ENCODE results near the gene CAMSAP1. TPM values are rescaled to one million over a fixed set of nuclear protein-coding genes. Genes with fewer than 3 reads are reported as not detected.
A peak's percentile ranks its signal among the peaks of the same experiment; 100 is the strongest.

Gene CAMSAP1
- total RNA-seq, 1 experiment from 2014 or later = 14.5 TPM

DNA sequence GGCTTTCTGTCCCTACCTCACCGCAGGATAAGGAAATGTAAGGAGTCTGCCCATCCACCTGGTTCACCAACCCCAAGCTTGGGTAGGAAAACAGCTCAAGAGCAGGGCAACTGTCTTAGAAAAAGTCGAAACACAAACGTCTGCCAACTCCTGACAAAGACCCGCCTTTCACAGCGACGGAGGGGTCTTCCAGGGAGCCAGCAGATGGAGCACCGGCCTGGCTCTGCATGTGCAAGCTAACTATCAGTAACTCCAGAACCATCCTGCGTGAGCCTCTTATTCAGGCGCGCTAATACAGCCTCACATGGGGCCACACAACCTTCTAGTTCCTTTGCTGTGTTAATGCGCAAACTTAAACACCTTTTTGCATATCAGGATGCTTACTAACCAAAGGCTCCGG lies 26.9 kb downstream of the CAMSAP1 start:
- no peak overlapping the region for H3K4me3 ChIP-seq
- peaks cover 4% of the 10 kb centered on the region; the same call in 1 of the 2 replicates for H3K36me3 ChIP-seq
- H3K27me3 ChIP-seq = no peaks in the 10 kb centered on the region
- no peak for DNase-seq
- no peaks in the 10 kb centered on the region for H3K9me3 ChIP-seq

- DNase-seq = no peak
- peaks cover 4% of the 10 kb centered on the region; the same call in 1 of the 2 replicates for H3K36me3 ChIP-seq
These were observed 27.7 kb downstream of the CAMSAP1 start for GRCh38 chr9:135879619-135880018.

DNA sequence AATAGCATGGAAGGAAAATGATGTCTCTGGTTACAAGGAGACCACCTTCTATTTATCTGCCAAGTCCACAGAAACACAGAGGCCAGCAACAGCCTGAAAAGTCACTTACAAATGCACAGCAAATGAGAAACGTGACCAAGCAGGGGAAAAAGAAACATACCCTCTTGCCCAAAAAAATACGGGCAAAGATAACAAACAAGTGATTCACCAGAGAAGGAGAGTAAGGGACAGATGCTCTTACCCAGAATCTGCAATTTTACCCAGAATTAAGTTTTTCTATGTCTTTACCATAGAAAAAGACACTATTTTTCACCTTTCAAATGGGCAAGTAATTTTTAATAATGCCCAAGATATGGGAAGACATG lies 28.1 kb downstream of the CAMSAP1 start:
- H3K36me3 ChIP-seq = peaks cover 4% of the 10 kb centered on the region; the same call in 1 of the 2 replicates
- H3K4me3 ChIP-seq = no peak overlapping the region
- no peaks in the 10 kb centered on the region for H3K9me3 ChIP-seq
- no peak for DNase-seq
- H3K27me3 ChIP-seq = no peaks in the 10 kb centered on the region

More at GRCh38 chr9:135879619-135880018, 27.7 kb downstream of the CAMSAP1 start:
- no peak overlapping the region for H3K4me3 ChIP-seq
- H3K9me3 ChIP-seq = no peaks in the 10 kb centered on the region
- H3K27me3 ChIP-seq = no peaks in the 10 kb centered on the region

DNA sequence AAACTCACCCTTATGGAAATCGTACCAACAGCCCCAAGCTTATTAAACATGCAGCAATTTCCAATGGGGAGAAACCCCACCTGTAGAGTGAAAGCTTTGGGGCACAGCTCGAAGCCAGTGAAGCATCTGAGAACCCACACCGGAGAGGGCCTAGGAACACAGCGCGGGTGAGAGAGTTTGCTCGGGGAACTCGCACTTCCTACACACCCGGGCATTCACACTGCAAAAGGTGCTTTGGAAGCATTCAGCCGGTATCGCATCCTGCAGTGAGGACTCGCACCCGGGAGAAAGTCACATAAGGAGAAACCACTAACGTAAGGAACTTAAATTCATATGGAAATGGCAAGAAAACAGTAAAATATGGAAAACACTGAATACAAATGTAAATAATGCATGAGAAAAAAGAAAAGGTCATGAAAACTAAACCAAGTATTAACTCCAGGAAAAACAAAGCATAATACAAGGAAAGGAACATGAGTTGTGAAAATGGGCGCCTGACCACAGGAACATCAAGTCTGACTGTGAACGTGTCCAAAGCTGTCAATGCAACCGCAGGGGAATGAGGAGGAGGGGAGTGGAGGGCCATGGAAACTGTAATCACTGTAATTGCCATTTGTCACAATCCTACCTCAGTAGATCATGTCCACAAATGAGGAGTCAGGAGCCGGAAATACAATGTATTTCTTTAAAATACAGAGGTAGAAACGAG lies 28.7 kb downstream of the CAMSAP1 start:
- Histone ChIP-seq H3K36me3 (peaks cover 4% of the 10 kb centered on the region; the same call in 1 of the 2 replicates), H3K9me3 (no peaks in the 10 kb centered on the region), H3K27me3 (no peaks in the 10 kb centered on the region), H3K4me3 (no peak overlapping the region)
- DNase-seq = no peak

DNA sequence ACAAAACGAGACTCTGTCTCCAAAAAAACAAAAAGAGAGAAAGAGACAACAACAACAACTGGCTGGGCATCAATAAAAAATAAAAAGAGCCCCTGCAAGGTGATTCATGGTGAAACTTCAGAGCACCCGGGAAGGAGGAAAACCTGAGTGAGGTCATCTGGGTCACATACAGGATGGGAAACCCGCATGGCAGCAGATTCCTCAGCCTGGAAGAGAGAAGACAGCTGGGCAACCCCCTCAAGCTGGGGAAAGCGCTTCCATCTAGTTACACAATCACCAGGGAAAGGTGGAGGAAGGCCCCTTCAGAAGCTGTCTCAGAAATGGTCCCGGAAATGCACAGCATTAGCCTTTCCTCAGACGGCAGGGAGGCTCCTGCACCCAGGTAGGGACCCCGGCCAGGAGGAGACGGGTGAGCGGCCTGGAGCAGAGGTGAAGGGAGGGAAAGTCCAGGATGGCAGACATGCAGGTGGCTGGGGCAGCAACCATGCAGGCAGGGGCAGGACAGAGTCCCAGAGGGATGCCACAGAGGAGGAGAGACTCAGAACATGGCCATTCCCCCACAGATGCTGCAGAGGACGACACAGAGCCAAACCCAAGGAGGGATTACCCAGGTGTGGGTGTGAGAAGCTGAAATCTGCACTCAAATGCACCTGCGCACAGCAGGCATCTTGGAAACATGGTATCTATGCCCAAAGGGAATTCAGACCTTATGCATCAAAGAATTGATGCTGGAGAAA lies 29.4 kb downstream of the CAMSAP1 start:
- no peaks in the 10 kb centered on the region for H3K9me3 ChIP-seq
- no peak for DNase-seq
- H3K4me3 ChIP-seq = no peak overlapping the region
- H3K36me3 ChIP-seq = peaks cover 4% of the 10 kb centered on the region; the same call in 1 of the 2 replicates
- H3K27me3 ChIP-seq = no peaks in the 10 kb centered on the region

DNA sequence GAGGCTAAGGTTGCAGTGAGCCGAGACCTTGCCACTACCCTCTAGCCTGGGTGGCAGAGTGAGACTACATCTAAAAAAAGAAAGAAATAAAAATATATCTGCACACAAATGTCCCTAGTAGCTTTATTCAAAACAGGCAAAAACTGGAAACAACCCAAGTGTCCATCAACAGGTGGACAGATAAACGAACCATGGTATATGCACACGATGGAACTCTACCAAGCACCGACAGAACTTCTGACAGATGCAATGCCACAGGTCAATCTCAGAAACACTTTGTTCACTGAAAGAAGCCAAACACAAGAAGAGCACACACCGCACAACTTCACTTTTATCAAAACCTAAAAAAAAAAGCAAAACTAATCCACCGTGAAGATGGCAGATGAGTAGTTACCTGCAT lies 30.4 kb downstream of the CAMSAP1 start:
- Histone ChIP-seq H3K27me3 (no peaks in the 10 kb centered on the region), H3K9me3 (no peaks in the 10 kb centered on the region), H3K4me3 (no peak overlapping the region), H3K36me3 (peaks cover 4% of the 10 kb centered on the region; the same call in 1 of the 2 replicates)
- DNase-seq = no peak

DNA sequence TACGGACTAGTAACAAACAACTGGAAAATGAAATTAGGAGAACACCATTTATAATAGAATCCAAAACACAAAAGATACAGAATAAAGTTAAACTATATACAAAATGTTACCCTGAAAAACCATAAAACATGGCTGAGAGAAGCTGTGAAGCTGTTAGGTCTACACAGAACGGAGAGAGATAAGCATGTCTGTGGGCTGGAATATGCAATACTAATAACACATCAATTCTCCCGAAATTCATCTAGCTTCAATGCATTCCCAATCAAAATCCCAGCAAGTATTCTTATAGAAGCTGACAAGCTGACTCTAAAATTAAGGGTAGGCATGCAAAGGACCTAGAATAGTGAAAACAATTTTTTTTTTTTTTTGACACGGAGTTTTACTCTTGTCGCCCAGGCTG lies 32.5 kb downstream of the CAMSAP1 start:
- no peaks in the 10 kb centered on the region for H3K27me3 ChIP-seq
- no peaks in the 10 kb centered on the region; the same call in 1 of the 2 replicates for H3K36me3 ChIP-seq
- H3K9me3 ChIP-seq = no peaks in the 10 kb centered on the region
- H3K4me3 ChIP-seq = no peak overlapping the region
- no peak for DNase-seq

GRCh38 chr9:135869909-135870308 lies 37.4 kb downstream of the CAMSAP1 start:
- DNase-seq = no peak
- Histone ChIP-seq H3K36me3 (no peaks in the 10 kb centered on the region), H3K27me3 (no peaks in the 10 kb centered on the region), H3K9me3 (no peaks in the 10 kb centered on the region), H3K4me3 (no peak overlapping the region)

DNA sequence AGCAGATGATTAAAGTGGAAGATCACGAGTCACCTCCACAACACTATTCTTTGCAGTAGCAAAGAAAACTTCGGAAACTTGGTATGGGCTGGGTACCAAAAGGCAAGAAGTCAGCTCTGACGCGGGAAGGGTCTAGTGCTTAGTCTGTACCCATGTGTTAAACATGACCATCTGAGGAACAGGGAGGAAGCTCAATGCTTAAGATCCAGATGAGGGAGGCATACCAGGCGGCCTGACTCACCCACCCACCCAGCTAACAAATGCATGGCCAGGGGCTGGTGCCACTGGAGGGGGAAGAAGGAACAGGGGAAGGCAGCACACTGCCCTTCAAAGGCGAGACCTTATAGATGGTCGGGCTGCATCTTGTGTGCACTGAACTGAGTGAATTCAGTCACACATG lies 41.8 kb downstream of the CAMSAP1 start:
- Histone ChIP-seq H3K4me3 (no peak overlapping the region), H3K9me3 (no peaks in the 10 kb centered on the region), H3K27me3 (no peaks in the 10 kb centered on the region), H3K36me3 (no peaks in the 10 kb centered on the region)
- no peak for DNase-seq

- Histone ChIP-seq H3K4me3 (no peak overlapping the region), H3K27me3 (no peaks in the 10 kb centered on the region), H3K36me3 (no peaks in the 10 kb centered on the region), H3K9me3 (no peaks in the 10 kb centered on the region)
- peak; percentile 37 for DNase-seq
These were observed 42.8 kb downstream of the CAMSAP1 start for GRCh38 chr9:135864447-135865049.

GRCh38 chr9:135862809-135863208 lies 44.5 kb downstream of the CAMSAP1 start:
- H3K36me3 ChIP-seq = no peaks in the 10 kb centered on the region
- DNase-seq = no peak
- H3K27me3 ChIP-seq = no peaks in the 10 kb centered on the region
- H3K4me3 ChIP-seq = no peak overlapping the region
- H3K9me3 ChIP-seq = no peaks in the 10 kb centered on the region

DNA sequence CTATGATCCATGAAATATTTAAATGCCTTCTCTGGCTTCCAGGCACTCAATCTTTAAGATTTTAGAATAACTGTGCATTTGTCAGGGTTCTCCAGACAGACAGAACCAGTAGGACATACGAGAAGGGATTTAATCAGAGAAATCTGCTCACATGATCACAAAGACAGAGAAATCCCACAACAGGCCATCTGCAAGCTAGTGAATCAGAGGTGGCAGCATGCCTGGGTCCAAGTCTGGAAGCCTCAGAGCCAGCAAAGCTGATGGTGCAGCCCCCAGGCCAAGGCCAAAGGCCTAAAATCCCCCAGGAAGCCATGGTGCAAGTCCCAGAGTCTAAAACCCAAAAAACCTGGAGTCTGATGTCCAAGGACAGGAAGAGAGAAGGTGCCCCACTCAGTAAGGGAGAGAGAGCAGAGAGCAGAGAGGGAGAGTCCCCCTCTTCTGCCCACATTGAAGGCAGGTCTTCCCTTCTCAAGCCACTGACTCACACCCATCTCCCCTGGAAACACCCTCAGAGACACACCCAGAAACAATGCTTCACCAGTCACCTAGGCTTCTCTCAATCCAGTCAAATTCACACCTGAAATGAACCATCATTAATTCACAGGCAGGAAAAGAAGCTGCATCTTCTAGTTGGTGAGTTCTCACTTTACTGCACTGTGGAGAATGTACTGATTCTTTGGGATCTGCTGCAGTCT lies 48.7 kb downstream of the CAMSAP1 start:
- Histone ChIP-seq H3K36me3 (peaks cover 8% of the 10 kb centered on the region), H3K4me3 (no peak overlapping the region), H3K9me3 (no peaks in the 10 kb centered on the region), H3K27me3 (no peaks in the 10 kb centered on the region)
- DNase-seq = peak; percentile 53

DNA sequence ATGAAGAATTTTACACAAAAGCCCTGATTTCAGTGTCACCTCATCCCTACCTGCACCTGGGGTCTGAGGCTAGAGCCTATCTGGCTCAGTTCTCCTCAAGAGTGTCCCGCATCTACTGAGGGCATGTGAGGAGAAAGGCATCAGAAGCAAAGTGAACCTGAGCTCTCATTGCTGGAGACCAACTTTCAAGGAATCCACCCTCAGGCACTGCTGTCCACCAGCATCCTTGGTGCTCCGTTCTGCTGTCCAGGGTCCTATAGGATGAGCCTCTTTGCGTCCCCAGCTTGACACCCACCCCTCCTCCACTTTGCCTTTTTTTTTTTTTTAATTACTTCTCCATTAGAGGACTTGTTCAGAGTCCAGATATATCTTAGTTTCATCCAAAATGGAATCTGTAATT lies 49.5 kb downstream of the CAMSAP1 start:
- Histone ChIP-seq H3K36me3 (peaks cover 8% of the 10 kb centered on the region), H3K9me3 (no peaks in the 10 kb centered on the region), H3K4me3 (no peak overlapping the region), H3K27me3 (no peaks in the 10 kb centered on the region)
- DNase-seq = no peak

DNA sequence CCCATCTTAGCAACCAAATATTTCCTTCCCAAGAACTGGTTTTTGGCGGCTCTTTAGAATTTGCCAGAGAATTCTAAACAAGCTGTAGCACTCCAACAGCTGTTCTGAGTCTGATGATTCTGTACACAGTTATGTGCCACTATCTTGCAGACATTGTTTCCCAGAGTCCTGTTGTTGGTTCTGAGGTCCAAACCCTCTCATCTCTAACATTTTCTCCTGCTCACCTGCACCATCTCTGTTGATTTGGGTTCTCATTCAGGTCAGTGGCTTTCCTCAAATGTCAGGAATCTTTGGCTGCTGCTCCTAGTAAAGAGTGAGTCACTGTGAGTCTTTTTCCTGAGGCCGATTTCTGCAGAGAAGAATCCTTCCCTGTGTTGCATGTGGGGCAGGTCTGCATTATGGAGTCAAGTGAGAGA lies 50.0 kb downstream of the CAMSAP1 start:
- Histone ChIP-seq H3K4me3 (no peak overlapping the region), H3K27me3 (no peaks in the 10 kb centered on the region)
- peak; percentile 25 for DNase-seq

GRCh38 chr9:135851748-135852147 lies 55.6 kb downstream of the CAMSAP1 start:
- Histone ChIP-seq H3K4me3 (no peak overlapping the region), H3K9me3 (no peaks in the 10 kb centered on the region), H3K36me3 (peaks cover 2% of the 10 kb centered on the region), H3K27me3 (no peaks in the 10 kb centered on the region)
- no peak for DNase-seq

More for the DNA sequence above, 50.0 kb downstream of the CAMSAP1 start:
- H3K9me3 ChIP-seq = no peaks in the 10 kb centered on the region
- H3K36me3 ChIP-seq = peaks cover 8% of the 10 kb centered on the region

DNA sequence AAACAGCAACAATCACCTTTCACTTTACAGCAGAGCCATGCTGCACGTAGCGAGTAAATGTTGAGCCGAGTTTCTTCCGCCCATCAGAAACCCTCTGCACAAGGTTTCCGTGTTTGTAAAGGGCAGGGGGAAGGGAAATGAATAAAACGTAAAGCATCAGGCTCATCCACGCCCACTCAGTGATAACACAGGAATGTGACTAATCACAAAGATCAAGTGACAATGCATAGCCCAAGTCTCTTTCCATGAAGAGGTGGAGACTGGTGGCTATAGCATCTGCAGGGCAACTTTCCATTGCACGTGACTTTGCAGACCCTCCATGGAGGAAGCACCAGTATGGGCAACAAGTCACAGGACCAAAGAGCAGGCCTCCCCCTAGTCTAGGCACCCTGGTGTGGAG lies 56.6 kb downstream of the CAMSAP1 start:
- Histone ChIP-seq H3K27me3 (no peaks in the 10 kb centered on the region), H3K4me3 (no peak overlapping the region), H3K9me3 (no peaks in the 10 kb centered on the region), H3K36me3 (no peaks in the 10 kb centered on the region; the same call in none of the 2 replicates)
- no peak for DNase-seq

GRCh38 chr9:135849181-135849580 lies 58.2 kb downstream of the CAMSAP1 start:
- no peaks in the 10 kb centered on the region; the same call in none of the 2 replicates for H3K36me3 ChIP-seq
- no peaks in the 10 kb centered on the region for H3K27me3 ChIP-seq
- H3K4me3 ChIP-seq = no peak overlapping the region
- no peak for DNase-seq
- no peaks in the 10 kb centered on the region for H3K9me3 ChIP-seq

Measured in MG63 (cell line).